Measurements from ENCODE around the gene STARD3.

DNA sequence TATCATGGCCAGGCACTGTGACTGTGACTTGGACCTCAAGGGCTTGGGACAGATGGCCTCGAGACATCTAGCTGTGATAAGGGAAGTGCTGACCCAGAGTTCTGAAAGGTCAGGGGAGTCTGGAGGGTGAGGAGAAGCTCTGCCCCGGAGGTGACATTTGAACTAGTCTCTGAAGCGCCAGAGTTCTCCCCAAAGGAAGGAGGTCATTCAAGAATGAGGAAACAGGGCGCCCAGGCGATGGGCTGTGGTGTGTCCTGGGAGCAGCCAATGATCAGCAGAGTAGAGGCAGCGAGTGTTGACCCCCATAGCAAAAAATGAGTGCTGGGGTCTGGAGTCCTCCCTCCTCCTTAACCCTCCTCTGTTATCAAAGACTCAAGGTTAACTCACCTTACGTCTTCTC is 4.9 kb downstream of the STARD3 start:
- TF ChIP-seq, protein P1, sequence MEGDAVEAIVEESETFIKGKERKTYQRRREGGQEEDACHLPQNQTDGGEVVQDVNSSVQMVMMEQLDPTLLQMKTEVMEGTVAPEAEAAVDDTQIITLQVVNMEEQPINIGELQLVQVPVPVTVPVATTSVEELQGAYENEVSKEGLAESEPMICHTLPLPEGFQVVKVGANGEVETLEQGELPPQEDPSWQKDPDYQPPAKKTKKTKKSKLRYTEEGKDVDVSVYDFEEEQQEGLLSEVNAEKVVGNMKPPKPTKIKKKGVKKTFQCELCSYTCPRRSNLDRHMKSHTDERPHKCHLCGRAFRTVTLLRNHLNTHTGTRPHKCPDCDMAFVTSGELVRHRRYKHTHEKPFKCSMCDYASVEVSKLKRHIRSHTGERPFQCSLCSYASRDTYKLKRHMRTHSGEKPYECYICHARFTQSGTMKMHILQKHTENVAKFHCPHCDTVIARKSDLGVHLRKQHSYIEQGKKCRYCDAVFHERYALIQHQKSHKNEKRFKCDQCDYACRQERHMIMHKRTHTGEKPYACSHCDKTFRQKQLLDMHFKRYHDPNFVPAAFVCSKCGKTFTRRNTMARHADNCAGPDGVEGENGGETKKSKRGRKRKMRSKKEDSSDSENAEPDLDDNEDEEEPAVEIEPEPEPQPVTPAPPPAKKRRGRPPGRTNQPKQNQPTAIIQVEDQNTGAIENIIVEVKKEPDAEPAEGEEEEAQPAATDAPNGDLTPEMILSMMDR (IDR thresholded peaks at IDR 0.05) = no peak
- no peak for TF ChIP-seq POLR2A (IDR thresholded peaks at IDR 0.05)
